Measurements from ENCODE around the gene DYRK3.
"Not testable (repeated sequence)": the region's sequence is repeated elsewhere in the genome, so short reads cannot be mapped to it uniquely, and the experiment has no call there.

The DYRK3 gene

DNA sequence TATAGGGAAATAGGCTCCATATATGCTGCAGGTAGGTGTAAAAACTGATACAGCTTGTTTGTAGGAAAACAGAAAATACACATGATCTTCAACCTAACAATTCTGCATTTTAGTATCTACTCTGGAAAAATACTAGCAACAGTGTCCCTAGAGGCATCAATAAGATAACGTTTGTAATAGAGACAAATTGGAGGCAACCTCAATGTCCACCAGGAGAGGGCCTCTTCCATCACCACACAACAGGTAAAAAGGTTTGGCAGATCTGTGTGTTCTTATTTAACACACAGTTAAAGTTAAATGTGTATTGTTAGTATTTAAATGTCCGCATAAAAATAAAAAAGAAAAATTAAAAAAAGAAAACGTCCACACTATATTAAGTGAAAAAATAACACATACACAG, 28.5 kb upstream of the DYRK3 start:
- no peak overlapping the region for H3K4me3 ChIP-seq (ENCODE audit: low read length)
- TF ChIP-seq, protein P1, sequence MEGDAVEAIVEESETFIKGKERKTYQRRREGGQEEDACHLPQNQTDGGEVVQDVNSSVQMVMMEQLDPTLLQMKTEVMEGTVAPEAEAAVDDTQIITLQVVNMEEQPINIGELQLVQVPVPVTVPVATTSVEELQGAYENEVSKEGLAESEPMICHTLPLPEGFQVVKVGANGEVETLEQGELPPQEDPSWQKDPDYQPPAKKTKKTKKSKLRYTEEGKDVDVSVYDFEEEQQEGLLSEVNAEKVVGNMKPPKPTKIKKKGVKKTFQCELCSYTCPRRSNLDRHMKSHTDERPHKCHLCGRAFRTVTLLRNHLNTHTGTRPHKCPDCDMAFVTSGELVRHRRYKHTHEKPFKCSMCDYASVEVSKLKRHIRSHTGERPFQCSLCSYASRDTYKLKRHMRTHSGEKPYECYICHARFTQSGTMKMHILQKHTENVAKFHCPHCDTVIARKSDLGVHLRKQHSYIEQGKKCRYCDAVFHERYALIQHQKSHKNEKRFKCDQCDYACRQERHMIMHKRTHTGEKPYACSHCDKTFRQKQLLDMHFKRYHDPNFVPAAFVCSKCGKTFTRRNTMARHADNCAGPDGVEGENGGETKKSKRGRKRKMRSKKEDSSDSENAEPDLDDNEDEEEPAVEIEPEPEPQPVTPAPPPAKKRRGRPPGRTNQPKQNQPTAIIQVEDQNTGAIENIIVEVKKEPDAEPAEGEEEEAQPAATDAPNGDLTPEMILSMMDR (IDR thresholded peaks at IDR 0.05; ENCODE audit: insufficient read depth, low read depth, low read length, missing control alignments) = peak; percentile 74
- DNase-seq (ENCODE audit: low read depth) = peak; percentile 65

DNA sequence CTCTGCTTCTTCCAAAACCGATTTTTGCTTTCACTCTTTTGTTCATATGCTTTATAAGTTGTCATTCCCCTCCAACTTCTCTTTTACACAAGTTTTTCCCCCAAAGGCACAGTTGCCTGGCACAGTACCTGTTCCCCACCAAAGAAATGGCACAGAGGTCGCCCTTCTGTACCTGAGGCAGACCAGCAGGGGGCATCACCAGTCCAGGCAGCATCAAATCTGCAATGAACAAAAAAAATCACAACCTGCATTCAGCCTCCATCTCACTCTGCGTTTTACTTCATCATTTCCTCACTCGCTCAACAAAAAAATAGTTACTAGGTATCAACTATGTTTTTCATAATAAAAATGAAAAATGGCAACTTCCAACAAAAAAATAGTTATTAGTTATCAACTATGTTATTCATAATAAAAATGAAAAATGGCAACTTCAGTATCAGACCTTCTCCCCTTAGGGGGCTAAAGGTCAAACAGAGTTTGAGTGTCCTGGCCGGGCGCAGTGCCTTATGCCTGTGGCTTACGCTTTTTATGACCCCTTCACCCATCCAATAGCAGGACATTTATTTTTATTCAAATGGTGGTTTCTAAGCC, 27.1 kb upstream of the DYRK3 start:
- DNase-seq (ENCODE audit: low read depth) = peak; percentile 63
- no peak overlapping the region for H3K4me3 ChIP-seq (ENCODE audit: low read length)
- TF ChIP-seq, protein P1 (IDR thresholded peaks at IDR 0.05; ENCODE audit: insufficient read depth, low read depth, low read length, missing control alignments) = peak; percentile 93

DNA sequence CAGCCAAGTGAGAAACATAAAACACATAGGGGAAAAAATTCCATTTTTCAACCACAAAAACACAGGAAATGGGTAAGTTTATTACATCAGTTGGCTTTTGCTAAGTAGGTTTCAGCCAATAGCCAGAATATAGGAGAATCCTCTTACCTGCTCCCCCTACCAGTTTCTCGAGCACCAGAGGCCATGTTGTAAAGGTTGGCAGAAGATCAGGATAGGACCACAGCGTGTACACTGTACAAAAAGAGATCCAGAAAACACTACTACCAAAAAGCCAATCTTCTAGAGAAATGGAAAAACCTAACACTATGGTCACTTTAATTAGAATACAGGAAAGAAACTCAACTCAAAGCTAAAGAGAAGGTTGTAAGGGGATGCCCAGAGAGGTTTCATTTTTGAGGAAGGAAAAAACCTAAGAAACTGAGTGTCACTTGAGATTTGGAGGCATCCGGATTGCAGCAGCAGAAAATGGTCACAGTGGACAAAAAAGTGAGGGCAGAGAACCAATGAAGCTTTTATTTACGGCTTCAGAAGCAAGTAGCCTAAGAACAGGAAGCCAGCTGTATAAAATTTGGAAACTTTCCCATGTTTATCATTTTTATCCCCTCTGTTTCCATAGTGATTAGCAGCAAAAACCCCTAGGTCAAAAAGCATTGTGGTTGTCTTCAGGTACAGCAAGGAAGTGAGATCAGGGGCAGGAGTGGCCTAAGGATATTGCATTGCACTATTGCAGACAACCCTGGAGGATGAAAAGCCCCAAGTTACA, 25.9 kb upstream of the DYRK3 start:
- TF ChIP-seq, protein P1 (IDR thresholded peaks at IDR 0.05; ENCODE audit: insufficient read depth, low read depth, low read length, missing control alignments) = no peak
- no peak overlapping the region for H3K4me3 ChIP-seq (ENCODE audit: low read length)
- no peak for DNase-seq (ENCODE audit: low read depth)

DNA sequence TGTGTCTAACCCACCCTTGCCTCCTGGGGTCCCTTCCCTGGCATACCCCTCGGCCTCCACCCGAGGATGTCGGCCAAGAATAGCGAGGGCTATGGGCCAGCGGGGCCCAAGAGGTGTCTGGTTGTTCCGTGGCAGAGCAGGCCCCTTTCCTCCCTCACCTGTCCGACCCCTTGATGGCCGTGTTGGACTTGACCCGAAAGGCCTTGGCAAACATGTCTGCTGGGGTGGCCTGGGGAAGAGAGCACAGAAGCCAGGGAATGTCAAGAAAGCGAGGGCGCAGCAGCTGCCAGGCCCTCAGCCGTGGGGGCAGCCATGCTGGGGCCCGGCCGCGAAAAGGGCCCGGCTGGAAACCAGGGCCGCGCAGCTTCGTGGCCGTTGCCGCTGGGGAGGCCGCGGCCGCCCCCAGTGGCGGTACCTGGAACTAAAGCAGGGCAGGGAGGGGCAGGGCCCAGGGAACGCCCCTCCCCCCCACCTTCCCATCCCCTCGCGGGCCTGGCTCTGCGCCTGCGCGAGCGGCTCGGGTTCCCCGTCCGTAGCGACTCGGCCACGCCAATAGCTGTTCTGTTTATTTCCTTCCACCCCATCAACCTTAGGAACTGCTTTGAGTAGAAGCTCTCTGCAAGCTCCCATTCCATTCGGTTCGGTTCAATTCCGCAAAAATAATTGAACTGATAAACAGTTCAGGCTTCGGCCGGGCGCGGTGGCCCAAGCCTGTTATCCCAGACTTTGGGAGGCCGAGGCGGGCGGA, 23.0 kb upstream of the DYRK3 start, which contains the start of gene EIF2D:
TSS of gene EIF2D (minus strand) at position 337 of the 748 bp plus-strand sequence. CDS start at position 214, 123 bp downstream.
- TF ChIP-seq, protein P1 (IDR thresholded peaks at IDR 0.05; ENCODE audit: insufficient read depth, low read depth, low read length, missing control alignments) = peak; percentile 75
- DNase-seq (ENCODE audit: low read depth) = peak; percentile 91
- peak within 1 kb of the TSS; percentile 86 for H3K4me3 ChIP-seq (ENCODE audit: low read length)

DNA sequence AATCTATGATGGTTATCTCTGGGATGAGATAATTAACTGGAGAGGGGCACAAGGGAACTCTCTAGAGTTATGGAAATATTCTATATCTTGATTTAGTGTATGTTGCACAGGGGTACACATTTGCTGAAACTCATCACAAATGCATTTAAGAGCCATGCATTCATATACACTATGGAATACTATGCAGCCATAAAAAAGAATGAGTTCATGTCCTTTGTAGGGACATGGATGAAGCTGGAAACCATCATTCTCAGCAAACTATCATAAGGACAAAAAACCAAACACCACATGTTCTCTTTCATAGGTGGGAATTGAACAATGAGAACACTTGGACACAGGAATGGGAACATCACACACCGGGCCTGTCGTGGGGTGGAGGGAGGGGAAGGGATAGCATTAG, 8.9 kb upstream of the DYRK3 start:
- H3K4me3 ChIP-seq (ENCODE audit: low read length); DNase-seq (ENCODE audit: low read depth): not testable (repeated sequence)

DNA sequence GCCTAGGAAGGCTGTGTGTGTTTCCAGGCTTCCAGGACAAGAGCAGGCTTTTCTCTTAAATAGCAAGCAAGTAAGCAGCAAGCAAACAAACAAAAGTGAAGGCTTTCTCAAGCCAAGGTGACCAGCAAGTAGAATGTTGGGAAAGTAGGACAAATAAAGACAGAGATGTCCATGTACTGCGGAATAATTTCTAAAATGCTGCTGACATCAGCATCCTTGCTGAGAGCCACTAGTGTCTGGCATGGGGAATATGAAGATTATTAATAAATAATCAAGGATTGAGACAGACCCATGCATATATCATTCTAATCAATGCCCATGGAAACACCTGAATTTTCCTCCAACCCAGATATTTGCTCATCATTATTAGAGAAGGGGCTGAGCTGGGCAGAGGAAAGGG, 6.4 kb upstream of the DYRK3 start:
- TF ChIP-seq, protein P1 (IDR thresholded peaks at IDR 0.05; ENCODE audit: insufficient read depth, low read depth, low read length, missing control alignments) = no peak
- H3K4me3 ChIP-seq (ENCODE audit: low read length) = no peak overlapping the region
- no peak for DNase-seq (ENCODE audit: low read depth)

DNA sequence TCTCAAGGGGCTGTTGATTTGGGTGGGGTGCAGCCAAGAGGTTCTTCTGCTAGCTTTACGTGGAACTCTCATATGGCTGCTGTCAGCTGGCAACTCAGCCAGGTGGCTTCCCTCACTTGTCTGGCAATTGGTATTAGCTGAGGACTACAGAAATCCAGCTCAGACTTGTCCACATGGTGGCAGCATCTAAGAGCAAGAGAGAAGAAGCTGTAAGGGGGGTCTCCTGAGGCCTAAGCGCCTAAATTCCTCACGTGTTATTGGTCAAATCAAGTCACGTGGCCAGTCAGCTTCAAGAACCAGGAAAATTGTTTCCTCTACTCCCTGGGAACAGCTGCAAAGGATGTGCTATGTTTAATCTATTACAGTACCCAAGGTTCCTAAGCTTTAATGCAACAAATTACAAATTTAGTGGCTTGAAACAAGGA, 4.2 kb upstream of the DYRK3 start:
- no peak overlapping the region for H3K4me3 ChIP-seq (ENCODE audit: low read length)
- TF ChIP-seq, protein P1 (IDR thresholded peaks at IDR 0.05; ENCODE audit: insufficient read depth, low read depth, low read length, missing control alignments) = peak; percentile 59
- peak; percentile 67 for DNase-seq (ENCODE audit: low read depth)

Data from epithelial cell of esophagus (primary cell).